Endothelial cell of umbilical vein (primary cell): Measurements from ENCODE around the gene FMNL2. TPM values are rescaled to one million over a fixed set of nuclear protein-coding genes. Genes with fewer than 3 reads are reported as not detected.

Experiments used
- BruUV-seq: library from RNA; stranded (reverse); fragments of 400-500 nt; replicated peaks from 2 replicates; lab custom pipeline; 2021; lab: Mats Ljungman, UMichigan
- CTCF ChIA-PET: fragments of 300-600, 350-600 bp; sonication (Branson Sonifier 250); formaldehyde crosslinking; loops from one replicate; lab custom pipeline; 2021; ENCODE audit warnings: antibody characterized with exemption, inconsistent platforms; lab: Charles Lee
- POLR2A ChIA-PET: fragments of 300-600, 350-600 bp; sonication (Branson Sonifier 250); formaldehyde crosslinking; loops from one replicate; lab custom pipeline; 2021; ENCODE audit warnings: antibody characterized with exemption, inconsistent platforms; lab: Charles Lee
- DNase-seq: peaks from one replicate; pipeline ENCODE4 v3.0.0-alpha.2; 2011; ENCODE audit warnings: low read depth, low spot score
- FAIRE-seq: peaks from 2 replicates; lab custom pipeline; 2011; peaks lifted over from hg19 to GRCh38; lab: Jason Lieb, UNC
- H2AFZ ChIP-seq: 2 replicates; pipeline ENCODE4 v1.6.0; 2012; ENCODE audit warnings: low read depth, low read length, control low read depth, inconsistent platforms
- H3K27ac ChIP-seq: 2 replicates; pipeline ENCODE4 v1.5.1; 2011; ENCODE audit warnings: low read depth, mild to moderate bottlenecking, control low read depth, low read length, moderate library complexity; ENCODE audit not compliant: insufficient read depth
- H3K27me3 ChIP-seq, 2 experiments: 2 replicates each; pipeline versions ENCODE4 v1.6.0 to v1.6.1; 2011; ENCODE audit warnings: low read length in 2 of 2, mixed read lengths in 1 of 2; ENCODE audit not compliant: control insufficient read depth in 2 of 2, insufficient read depth in 2 of 2
- H3K36me3 ChIP-seq, 2 experiments: 2 replicates in 1 of 2; 3 replicates in 1 of 2; pipeline ENCODE4 v1.5.1; 2011; ENCODE audit warnings: low read length in 2 of 2, mild to moderate bottlenecking in 1 of 2, moderate library complexity in 1 of 2; ENCODE audit not compliant: control insufficient read depth in 2 of 2, insufficient read depth in 2 of 2; ENCODE audit errors: extremely low read depth in 1 of 2
- H3K4me1 ChIP-seq: 3 replicates; pipeline ENCODE4 v1.5.1; 2011; ENCODE audit warnings: mild to moderate bottlenecking, low read length; ENCODE audit not compliant: control insufficient read depth, insufficient read depth; ENCODE audit errors: extremely low read depth
- H3K4me2 ChIP-seq: 2 replicates; pipeline ENCODE4 v1.6.1; 2011; ENCODE audit warnings: low read length, control low read depth, mixed read lengths; ENCODE audit not compliant: insufficient read depth
- H3K4me3 ChIP-seq, 3 experiments: fragments of 200-600 bp in 1 of 3; sonication (generic), shearing (Covaris generic) in 1 of 3; replicated peaks in 1 of 3; 2 replicates each; pipeline ENCODE4 v1.5.1; 2011 to 2016; ENCODE audit warnings: control low read depth in 3 of 3, low read length in 3 of 3, mild to moderate bottlenecking in 2 of 3, inconsistent platforms in 1 of 3, low read depth in 1 of 3, moderate library complexity in 1 of 3; ENCODE audit not compliant: insufficient read depth in 1 of 3
- H3K79me2 ChIP-seq: 2 replicates; pipeline ENCODE4 v1.6.0; 2012; ENCODE audit warnings: low read length, inconsistent platforms; ENCODE audit not compliant: control insufficient read depth, insufficient read depth
- H3K9ac ChIP-seq: replicated peaks from 2 replicates; pipeline ENCODE3; 2011; ENCODE audit warnings: low read length, control low read depth; ENCODE audit not compliant: insufficient read depth; ENCODE audit errors: extremely low read depth
- H3K9me1 ChIP-seq: replicated peaks from 3 replicates; pipeline ENCODE4 v1.6.0; 2011; ENCODE audit warnings: mild to moderate bottlenecking, low read length; ENCODE audit not compliant: control insufficient read depth, insufficient read depth; ENCODE audit errors: extremely low read depth
- H3K9me3 ChIP-seq: replicated peaks from 2 replicates; pipeline ENCODE4 v1.5.1; 2012; ENCODE audit warnings: low read length, inconsistent platforms; ENCODE audit not compliant: control insufficient read depth, insufficient read depth
- H4K20me1 ChIP-seq: replicated peaks from 2 replicates; pipeline ENCODE3; 2011; ENCODE audit warnings: mild to moderate bottlenecking, low read length; ENCODE audit not compliant: control insufficient read depth, insufficient read depth; ENCODE audit errors: extremely low read depth
- CTCF ChIP-seq, 2 donors: IDR thresholded peaks; 1 replicate in 1 of 2; 2 replicates in 1 of 2; pipeline ENCODE4 v1.5.1; 2011; ENCODE audit warnings: low read length in 2 of 2, mild to moderate bottlenecking in 2 of 2, moderate library complexity in 2 of 2, control low read depth in 1 of 2, inconsistent platforms in 1 of 2, low read depth in 1 of 2; ENCODE audit not compliant: insufficient read depth in 1 of 2; ENCODE audit errors: extremely low read depth in 1 of 2
- EZH2 ChIP-seq: IDR thresholded peaks from 2 replicates; pipeline ENCODE4 v1.6.1; 2012; ENCODE audit warnings: borderline replicate concordance, low read depth, mild to moderate bottlenecking, moderate library complexity, low read length, inconsistent platforms; ENCODE audit not compliant: severe bottlenecking
- FOS ChIP-seq: IDR thresholded peaks from 2 replicates; pipeline ENCODE4 v1.6.1; 2011; ENCODE audit warnings: mild to moderate bottlenecking, low read length, moderate library complexity, borderline replicate concordance; ENCODE audit not compliant: insufficient read depth
- GATA2 ChIP-seq: IDR thresholded peaks from 2 replicates; pipeline ENCODE4 v1.7.0; 2011; ENCODE audit warnings: low read depth, mild to moderate bottlenecking, moderate library complexity, mixed read lengths, low read length; ENCODE audit not compliant: insufficient read length, insufficient read depth
- JUN ChIP-seq: IDR thresholded peaks from 2 replicates; pipeline ENCODE4 v1.6.1; 2011; ENCODE audit warnings: borderline replicate concordance, low read depth; ENCODE audit not compliant: insufficient read length, insufficient read depth
- MYC ChIP-seq: IDR thresholded peaks from one replicate; pipeline ENCODE4 v1.6.1; 2011; ENCODE audit warnings: mild to moderate bottlenecking, low read depth, low read length
- POLR2AphosphoS5 ChIP-seq: IDR thresholded peaks from 2 replicates; pipeline ENCODE4 v1.6.1; 2012; ENCODE audit warnings: low read depth, mild to moderate bottlenecking, control low read depth, low read length, moderate library complexity; ENCODE audit not compliant: insufficient read depth
- dilution Hi-C: fragments of 300-500 bp; cut with MboI; formaldehyde crosslinking; loops from one replicate; pipeline ENCODE4 v1.15.0; 2019; ENCODE audit warnings: low sequenced_read_pairs; ENCODE audit not compliant: extremely low pct_ligation_motif_present
- intact Hi-C: fragments of 100-400 bp; cut with micrococcal nuclease; formaldehyde crosslinking; loops from one replicate; pipeline ENCODE4 v1.10.0; 2022
- polyA plus RNA-seq, 4 experiments: library from polyadenylated mRNA; depleted of rRNA in 3 of 4; stranded (reverse) in 3 of 4; unstranded in 1 of 4; fragments of >200 nt; gene quantifications; 2 replicates each; pipeline versions ENCODE4 v1.2.1 to v1.2.3, GENCODE V29; 2011 to 2012; ENCODE audit warnings: missing spikeins in 1 of 4
- total RNA-seq: library from RNA; stranded (reverse); gene quantifications from 2 replicates; pipeline ENCODE4 v1.2.3, GENCODE V29; 2021
- TF ChIP-seq, protein P1 (sequence below): IDR thresholded peaks from 2 replicates; pipeline ENCODE4 v1.6.1; 2011; ENCODE audit not compliant: insufficient read depth, insufficient read length

Gene FMNL2
- total and polyA plus RNA-seq, 2 donors (not counting 3 experiments of a cell fraction or from before 2014, with no cell fraction given) = 8.3 to 28.0 TPM

- TF ChIP-seq POLR2AphosphoS5 = no peak
- no peak for TF ChIP-seq MYC
- no peak for TF ChIP-seq FOS
- TF ChIP-seq, protein P1, sequence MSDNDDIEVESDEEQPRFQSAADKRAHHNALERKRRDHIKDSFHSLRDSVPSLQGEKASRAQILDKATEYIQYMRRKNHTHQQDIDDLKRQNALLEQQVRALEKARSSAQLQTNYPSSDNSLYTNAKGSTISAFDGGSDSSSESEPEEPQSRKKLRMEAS = no peak
- H3K4me1 ChIP-seq = peaks cover 21% of the 10 kb centered on the region
- H3K36me3 ChIP-seq = no peaks in the 10 kb centered on the region
- H3K27ac ChIP-seq = no peak overlapping the region
- FAIRE-seq (no peak), DNase-seq (no peak)
- no TSS peak for BruUV-seq
- no peak overlapping the region for H2AFZ ChIP-seq
- H3K9me3 ChIP-seq = no peaks in the 10 kb centered on the region
- H3K4me2 ChIP-seq = no peak overlapping the region
- peaks cover 20% of the 10 kb centered on the region for H3K79me2 ChIP-seq
- POLR2A ChIA-PET = no interaction called here
- CTCF ChIA-PET = interaction anchor here (1.0 to 1.6 kb wide), 2 partner anchors 8 to 52 kb away, joined by 3 to 7 read pairs; no protein-coding TSS in a partner anchor
- dilution Hi-C loops = no loop called here
- no peak overlapping the region for H3K4me3 ChIP-seq
- H4K20me1 ChIP-seq = no peaks in the 10 kb centered on the region
- intact Hi-C loops = no loop called here
- no peaks in the 10 kb centered on the region for H3K9me1 ChIP-seq
- no peak overlapping the region for H3K9ac ChIP-seq
- no peaks in the 10 kb centered on the region for H3K27me3 ChIP-seq
Measured at GRCh38 chr2:152492911-152493310, 157.9 kb downstream of the FMNL2 start.

DNA sequence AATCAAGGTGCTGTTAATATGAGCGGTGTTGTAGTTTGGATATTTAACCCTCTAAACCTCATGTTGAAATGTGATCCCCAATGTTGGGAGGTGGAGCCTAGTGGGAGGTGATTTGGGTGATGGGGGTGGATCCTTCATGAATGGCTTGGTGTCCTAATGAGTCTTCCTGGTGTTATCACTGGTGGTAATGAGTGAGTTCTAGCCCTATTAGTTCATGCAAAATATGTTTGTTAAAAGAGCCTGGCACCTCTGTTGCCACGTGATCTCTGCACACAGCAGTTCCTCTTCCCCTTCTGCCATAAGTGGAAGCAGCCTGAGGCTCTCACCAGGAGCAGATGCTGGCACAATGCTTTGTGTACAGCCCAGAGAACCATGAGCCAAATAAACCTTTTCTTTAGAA is 158.4 kb downstream of the FMNL2 start:
- Histone ChIP-seq H3K9ac (no peak overlapping the region), H2AFZ (no peak overlapping the region), H3K9me3 (no peaks in the 10 kb centered on the region), H3K4me2 (no peak overlapping the region), H3K4me3 (no peak overlapping the region), H3K4me1 (peaks cover 21% of the 10 kb centered on the region), H3K36me3 (no peaks in the 10 kb centered on the region), H3K27me3 (no peaks in the 10 kb centered on the region), H3K9me1 (no peaks in the 10 kb centered on the region), H4K20me1 (no peaks in the 10 kb centered on the region), H3K79me2 (peaks cover 22% of the 10 kb centered on the region), H3K27ac (no peak overlapping the region)
- dilution Hi-C loops (no loop called here), intact Hi-C loops (no loop called here)
- FAIRE-seq (no peak), DNase-seq (no peak)
- CTCF ChIA-PET = interaction anchor here (1.2 to 1.7 kb wide), 4 partner anchors 9 to 32 kb away, joined by 4 to 7 read pairs (median 4); no protein-coding TSS in a partner anchor
- no TSS peak for BruUV-seq
- POLR2A ChIA-PET = no interaction called here
- TF ChIP-seq JUN = no peak
- no peak for TF ChIP-seq CTCF (IDR thresholded peaks at IDR 0.05; ENCODE audit: extremely low read depth in 1 of 2, insufficient read depth in 1 of 2, low read depth in 1 of 2, low read length in 2 of 2)
- TF ChIP-seq GATA2 = no peak
- no peak for TF ChIP-seq FOS
- TF ChIP-seq EZH2 = no peak
